Natural killer cell (primary cell): ENCODE data around the gene PTCH1. TPM values are rescaled to one million over a fixed set of nuclear protein-coding genes. Genes with fewer than 3 reads are reported as not detected.

Source experiments
- ATAC-seq, 3 donors: fragments of 150-1000 bp in 2 of 3; fragments of 200-7000 bp in 1 of 3; cut with Tn5 transposase; 1 replicate in 1 of 3; 2 replicates in 2 of 3; pipeline ENCODE4 v1.10.0; 2021; ENCODE audit warnings: mild to moderate bottlenecking in 2 of 3, moderate library complexity in 2 of 3
- DNase-seq, 2 donors: peaks; one replicate each; pipeline versions ENCODE4 v3.0.0 to v3.0.0-alpha.2; 2013 to 2021; ENCODE audit warnings: mixed read lengths in 1 of 2
- H3K27ac ChIP-seq: one replicate; pipeline ENCODE4 v1.5.1; 2013; ENCODE audit warnings: mild to moderate bottlenecking, low read length
- H3K27me3 ChIP-seq: one replicate; pipeline ENCODE4 v1.6.1; 2013; ENCODE audit warnings: low read length; ENCODE audit not compliant: control insufficient read depth, insufficient read depth
- H3K36me3 ChIP-seq: one replicate; pipeline ENCODE4 v1.6.1; 2013; ENCODE audit warnings: low read length; ENCODE audit not compliant: control insufficient read depth, insufficient read depth
- H3K4me1 ChIP-seq: one replicate; pipeline ENCODE4 v1.6.1; 2013; ENCODE audit warnings: low read length; ENCODE audit not compliant: control insufficient read depth, insufficient read depth
- H3K4me3 ChIP-seq: one replicate; pipeline ENCODE4 v1.5.1; 2013; ENCODE audit warnings: low read length
- H3K9me3 ChIP-seq: one replicate; pipeline ENCODE4 v1.6.1; 2013; ENCODE audit warnings: low read length; ENCODE audit not compliant: control insufficient read depth, insufficient read depth
- H3K27ac Mint-ChIP-seq, 2 donors: one replicate each; pipeline ENCODE4 v1.8.0; 2022; ENCODE audit warnings: mild to moderate bottlenecking in 2 of 2, mixed read lengths in 2 of 2, moderate library complexity in 1 of 2
- H3K27me3 Mint-ChIP-seq, 2 donors: one replicate each; pipeline ENCODE4 v1.8.0; 2022; ENCODE audit warnings: low read depth in 2 of 2, mixed read lengths in 2 of 2
- H3K36me3 Mint-ChIP-seq: one replicate; pipeline ENCODE4 v1.8.0; 2022; ENCODE audit warnings: mixed read lengths
- H3K4me1 Mint-ChIP-seq, 2 donors: one replicate each; pipeline ENCODE4 v1.8.0; 2022; ENCODE audit warnings: mixed read lengths in 2 of 2
- H3K4me3 Mint-ChIP-seq: one replicate; pipeline ENCODE4 v1.8.0; 2022; ENCODE audit warnings: mild to moderate bottlenecking, moderate library complexity, mixed read lengths
- H3K9me3 Mint-ChIP-seq, 2 donors: one replicate each; pipeline ENCODE4 v1.8.0; 2022; ENCODE audit warnings: mixed read lengths in 2 of 2
- WGBS: methylation state at CpG from one replicate; pipeline ENCODE4 v1.1.7; 2013; ENCODE audit warnings: missing lambda C conversion rate; ENCODE audit not compliant: insufficient coverage; 5-methylcytosine and 5-hydroxymethylcytosine counted together
- intact Hi-C: fragments of 100-400 bp; cut with micrococcal nuclease; formaldehyde crosslinking; loops from one replicate; pipeline ENCODE4 v1.14.2; 2022
- total RNA-seq, 4 donors: library from RNA; stranded (reverse); fragments of 120-200 nt in 1 of 4; gene quantifications; one replicate each; pipeline versions ENCODE4 v1.2.3 to v1.2.4, GENCODE V29; 2013 to 2022
- TF ChIP-seq, protein P1 (sequence below): fragments of 200-600 bp; IDR thresholded peaks from one replicate; pipeline ENCODE4 v1.8.0; 2022; ENCODE audit warnings: antibody characterized with exemption

The PTCH1 gene
- total RNA-seq, 3 donors from 2014 or later (not counting 1 experiment from before 2014, with no cell fraction given), result 60.9 to 127 (median 82.1) TPM

DNA sequence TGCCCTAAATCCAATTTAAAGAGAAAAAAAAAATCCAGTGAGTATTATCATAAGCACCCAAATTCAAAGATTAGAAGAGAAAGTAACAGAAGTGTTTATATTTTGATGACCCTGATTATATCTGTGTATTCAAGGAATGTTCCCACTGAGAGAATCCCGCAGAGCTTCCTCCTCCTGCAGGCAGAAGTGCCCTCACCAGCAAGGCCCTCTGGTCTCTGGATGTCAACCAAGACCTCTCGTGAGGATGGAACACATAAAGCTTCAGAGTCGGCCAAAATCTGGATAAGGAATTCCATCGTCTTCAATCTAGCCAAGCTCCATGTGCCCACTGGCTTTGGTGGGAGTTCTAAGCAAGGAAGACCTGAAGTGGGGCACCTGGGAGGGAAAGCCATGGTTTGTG is 18.1 kb downstream of the PTCH1 start:
- H3K4me3 Mint-ChIP-seq, result no peak overlapping the region
- Histone ChIP-seq H3K27me3 (no peaks in the 10 kb centered on the region), H3K27ac (no peak overlapping the region), H3K36me3 (no peaks in the 10 kb centered on the region), H3K4me3 (no peak overlapping the region), H3K4me1 (peaks cover 31% of the 10 kb centered on the region), H3K9me3 (no peaks in the 10 kb centered on the region)
- H3K27me3 Mint-ChIP-seq, result peaks cover 0 to 20% of the 10 kb centered on the region in 2 donors
- intact Hi-C loops, result loop anchor here (10.0 kb wide), 1 partner anchor 716 kb away; no protein-coding TSS in a partner anchor
- peak overlapping the region in 1 of 2 donors; percentile 17 for H3K27ac Mint-ChIP-seq
- no peaks in the 10 kb centered on the region for H3K9me3 Mint-ChIP-seq
- TF ChIP-seq, protein P1, sequence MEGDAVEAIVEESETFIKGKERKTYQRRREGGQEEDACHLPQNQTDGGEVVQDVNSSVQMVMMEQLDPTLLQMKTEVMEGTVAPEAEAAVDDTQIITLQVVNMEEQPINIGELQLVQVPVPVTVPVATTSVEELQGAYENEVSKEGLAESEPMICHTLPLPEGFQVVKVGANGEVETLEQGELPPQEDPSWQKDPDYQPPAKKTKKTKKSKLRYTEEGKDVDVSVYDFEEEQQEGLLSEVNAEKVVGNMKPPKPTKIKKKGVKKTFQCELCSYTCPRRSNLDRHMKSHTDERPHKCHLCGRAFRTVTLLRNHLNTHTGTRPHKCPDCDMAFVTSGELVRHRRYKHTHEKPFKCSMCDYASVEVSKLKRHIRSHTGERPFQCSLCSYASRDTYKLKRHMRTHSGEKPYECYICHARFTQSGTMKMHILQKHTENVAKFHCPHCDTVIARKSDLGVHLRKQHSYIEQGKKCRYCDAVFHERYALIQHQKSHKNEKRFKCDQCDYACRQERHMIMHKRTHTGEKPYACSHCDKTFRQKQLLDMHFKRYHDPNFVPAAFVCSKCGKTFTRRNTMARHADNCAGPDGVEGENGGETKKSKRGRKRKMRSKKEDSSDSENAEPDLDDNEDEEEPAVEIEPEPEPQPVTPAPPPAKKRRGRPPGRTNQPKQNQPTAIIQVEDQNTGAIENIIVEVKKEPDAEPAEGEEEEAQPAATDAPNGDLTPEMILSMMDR, result no peak
- WGBS, result 95% methylated on average over 4 of the region's 4 CpGs
- no peaks in the 10 kb centered on the region for H3K36me3 Mint-ChIP-seq
- no peak for DNase-seq
- H3K4me1 Mint-ChIP-seq, result peaks cover 68 to 69% of the 10 kb centered on the region in 2 donors
- no peak for ATAC-seq

GRCh38 chr9:95497772-95498171 is 19.0 kb downstream of the PTCH1 start:
- Mint-ChIP-seq H3K4me1 (peaks cover 67% of the 10 kb centered on the region in 2 donors), H3K36me3 (no peaks in the 10 kb centered on the region), H3K4me3 (peak overlapping the region; percentile 40), H3K27ac (peak overlapping the region; percentile 17 to 41), H3K27me3 (peaks cover 0 to 16% of the 10 kb centered on the region in 2 donors), H3K9me3 (no peaks in the 10 kb centered on the region)
- WGBS, result 94% methylated on average over 3 of the region's 3 CpGs
- Histone ChIP-seq H3K36me3 (no peaks in the 10 kb centered on the region), H3K9me3 (no peaks in the 10 kb centered on the region), H3K4me1 (peaks cover 38% of the 10 kb centered on the region), H3K27me3 (no peaks in the 10 kb centered on the region), H3K4me3 (no peak overlapping the region), H3K27ac (no peak overlapping the region)
- TF ChIP-seq, protein P1, result no peak
- intact Hi-C loops, result loop anchor here (10.0 kb wide), 1 partner anchor 717 kb away; no protein-coding TSS in a partner anchor
- no peak for DNase-seq
- no peak for ATAC-seq

- Histone ChIP-seq H3K4me1 (peaks cover 38% of the 10 kb centered on the region), H3K27ac (no peak overlapping the region), H3K9me3 (no peaks in the 10 kb centered on the region), H3K4me3 (no peak overlapping the region), H3K27me3 (no peaks in the 10 kb centered on the region), H3K36me3 (no peaks in the 10 kb centered on the region)
- no peaks in the 10 kb centered on the region for H3K36me3 Mint-ChIP-seq
- 100% methylated on average over 1 of the region's 2 CpGs for WGBS
- H3K4me3 Mint-ChIP-seq, result no peak overlapping the region
- H3K27me3 Mint-ChIP-seq, result peaks cover 0 to 12% of the 10 kb centered on the region in 2 donors
- DNase-seq (no peak), ATAC-seq (no peak)
- TF ChIP-seq, protein P1, result no peak
- peak overlapping the region in 1 of 2 donors; percentile 99 for H3K27ac Mint-ChIP-seq
- intact Hi-C loops, result loop anchor here (10.0 kb wide), 1 partner anchor 718 kb away; no protein-coding TSS in a partner anchor
- H3K4me1 Mint-ChIP-seq, result peaks cover 64 to 67% of the 10 kb centered on the region in 2 donors
- no peaks in the 10 kb centered on the region for H3K9me3 Mint-ChIP-seq
Measured at GRCh38 chr9:95496687-95497086, 20.1 kb downstream of the PTCH1 start.

DNA sequence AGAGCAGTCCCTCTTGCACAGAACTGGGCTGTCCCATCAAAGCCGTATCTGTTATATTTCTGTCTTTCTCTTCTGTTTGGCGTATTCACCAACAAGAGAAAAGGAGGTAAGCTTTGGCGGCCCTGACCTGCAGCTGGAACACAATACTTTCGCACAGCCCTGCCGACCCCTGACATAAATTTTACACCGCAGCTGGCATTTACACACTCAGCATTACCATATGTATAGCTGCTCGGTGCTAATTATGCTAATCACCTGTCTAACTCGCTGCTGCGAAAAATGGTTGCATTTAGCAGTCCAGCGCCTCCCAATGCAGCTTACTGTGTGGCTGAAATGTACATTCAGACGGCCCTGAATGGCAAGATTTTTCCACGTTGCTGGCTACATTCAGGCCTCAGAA is 20.8 kb downstream of the PTCH1 start:
- H3K27ac Mint-ChIP-seq, result peak overlapping the region; percentile 96 to 99
- no peak overlapping the region for H3K4me3 ChIP-seq
- ATAC-seq (no peak), DNase-seq (no peak)
- no peaks in the 10 kb centered on the region for H3K27me3 ChIP-seq
- H3K27me3 Mint-ChIP-seq, result peaks cover 0 to 9% of the 10 kb centered on the region in 2 donors
- no peaks in the 10 kb centered on the region for H3K9me3 ChIP-seq
- no peaks in the 10 kb centered on the region for H3K9me3 Mint-ChIP-seq
- H3K4me1 Mint-ChIP-seq, result peaks cover 62 to 64% of the 10 kb centered on the region in 2 donors
- intact Hi-C loops, result loop anchor here (2.0 to 10.0 kb wide), 2 partner anchors 513 to 719 kb away; no protein-coding TSS in a partner anchor
- H3K27ac ChIP-seq, result peak overlapping the region; percentile 96
- no peaks in the 10 kb centered on the region for H3K36me3 Mint-ChIP-seq
- H3K4me3 Mint-ChIP-seq, result peak overlapping the region; percentile 98
- whole genome bisulfite sequencing, result 82% methylated on average over 12 of the region's 12 CpGs
- peaks cover 44% of the 10 kb centered on the region for H3K4me1 ChIP-seq
- no peaks in the 10 kb centered on the region for H3K36me3 ChIP-seq
- TF ChIP-seq, protein P1, result no peak
